ENCODE measurements around the gene GPC4.
"Not testable (repeated sequence)": the region's sequence is repeated elsewhere in the genome, so short reads cannot be mapped to it uniquely, and the experiment has no call there.

The GPC4 gene

DNA sequence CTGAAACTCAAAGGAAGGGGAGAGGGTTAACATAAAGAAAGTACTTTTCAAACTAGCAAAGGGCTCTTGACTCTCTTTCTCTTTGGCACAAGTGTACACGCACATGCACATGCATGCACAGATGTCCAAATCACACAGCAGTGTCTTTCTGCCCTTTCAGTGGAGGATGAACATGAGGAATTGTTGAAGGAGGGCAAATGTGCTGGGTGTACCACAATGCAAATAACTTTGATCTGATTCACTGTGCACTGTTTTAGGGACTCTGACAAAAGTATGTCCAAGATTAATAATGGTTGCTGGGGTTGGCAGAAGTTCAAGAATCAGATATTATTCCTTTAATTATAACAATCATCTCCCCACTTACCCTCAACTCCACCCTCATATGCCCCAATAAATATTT lies 93.8 kb downstream of the GPC4 start:
- Mint-ChIP-seq H3K27ac (no peak overlapping the region), H3K27me3 (no peaks in the 10 kb centered on the region), H3K4me1 (ENCODE audit: low read depth) (no peaks in the 10 kb centered on the region), H3K36me3 (ENCODE audit: low read depth) (no peaks in the 10 kb centered on the region), H3K9me3 (no peaks in the 10 kb centered on the region), H3K4me3 (no peak overlapping the region)

DNA sequence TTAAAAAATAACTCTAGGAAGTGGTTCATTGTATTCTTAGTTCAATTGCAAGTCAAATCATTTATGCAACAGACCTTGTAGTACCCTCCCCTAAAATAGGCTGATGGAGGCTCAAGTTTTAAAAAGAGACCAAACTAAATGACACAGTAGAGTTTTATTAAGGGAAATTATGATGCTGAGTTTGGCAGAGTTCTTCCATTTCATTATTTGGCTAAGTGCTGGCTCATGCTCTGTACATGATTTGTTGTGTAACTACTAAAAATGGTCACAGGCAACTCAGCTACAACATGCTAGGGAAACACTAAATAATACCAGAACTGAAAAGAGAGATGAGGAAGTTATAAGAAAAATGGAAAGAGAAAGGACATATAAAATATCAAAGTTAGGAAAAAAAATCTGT lies 101.0 kb downstream of the GPC4 start:
- Mint-ChIP-seq H3K27ac (no peak overlapping the region), H3K4me3 (no peak overlapping the region), H3K36me3 (ENCODE audit: low read depth) (no peaks in the 10 kb centered on the region), H3K9me3 (no peaks in the 10 kb centered on the region), H3K4me1 (ENCODE audit: low read depth) (no peaks in the 10 kb centered on the region), H3K27me3 (peaks cover 10% of the 10 kb centered on the region)

DNA sequence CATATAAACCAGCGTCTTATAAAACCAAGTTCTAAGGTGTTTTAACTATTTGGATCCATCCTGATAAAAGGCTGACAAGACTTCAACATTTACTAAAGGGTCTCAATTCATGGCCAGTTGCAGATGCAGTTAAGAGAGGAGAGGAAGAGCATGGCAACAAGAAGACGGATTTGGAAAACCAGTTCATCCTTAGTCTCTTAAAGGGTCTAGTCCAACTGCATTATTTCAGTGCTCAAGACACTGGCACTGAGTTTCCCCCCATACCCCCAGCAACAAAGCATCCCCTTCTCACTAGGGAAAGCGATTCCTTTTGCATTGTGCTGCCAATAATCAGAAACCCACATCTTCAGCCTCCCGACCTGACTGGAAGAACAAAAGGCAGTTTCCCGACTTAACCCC lies 106.8 kb downstream of the GPC4 start:
- Mint-ChIP-seq H3K36me3 (ENCODE audit: low read depth) (no peaks in the 10 kb centered on the region), H3K27me3 (peaks cover 10% of the 10 kb centered on the region), H3K4me3 (no peak overlapping the region), H3K9me3 (no peaks in the 10 kb centered on the region), H3K4me1 (ENCODE audit: low read depth) (no peaks in the 10 kb centered on the region), H3K27ac (no peak overlapping the region)

DNA sequence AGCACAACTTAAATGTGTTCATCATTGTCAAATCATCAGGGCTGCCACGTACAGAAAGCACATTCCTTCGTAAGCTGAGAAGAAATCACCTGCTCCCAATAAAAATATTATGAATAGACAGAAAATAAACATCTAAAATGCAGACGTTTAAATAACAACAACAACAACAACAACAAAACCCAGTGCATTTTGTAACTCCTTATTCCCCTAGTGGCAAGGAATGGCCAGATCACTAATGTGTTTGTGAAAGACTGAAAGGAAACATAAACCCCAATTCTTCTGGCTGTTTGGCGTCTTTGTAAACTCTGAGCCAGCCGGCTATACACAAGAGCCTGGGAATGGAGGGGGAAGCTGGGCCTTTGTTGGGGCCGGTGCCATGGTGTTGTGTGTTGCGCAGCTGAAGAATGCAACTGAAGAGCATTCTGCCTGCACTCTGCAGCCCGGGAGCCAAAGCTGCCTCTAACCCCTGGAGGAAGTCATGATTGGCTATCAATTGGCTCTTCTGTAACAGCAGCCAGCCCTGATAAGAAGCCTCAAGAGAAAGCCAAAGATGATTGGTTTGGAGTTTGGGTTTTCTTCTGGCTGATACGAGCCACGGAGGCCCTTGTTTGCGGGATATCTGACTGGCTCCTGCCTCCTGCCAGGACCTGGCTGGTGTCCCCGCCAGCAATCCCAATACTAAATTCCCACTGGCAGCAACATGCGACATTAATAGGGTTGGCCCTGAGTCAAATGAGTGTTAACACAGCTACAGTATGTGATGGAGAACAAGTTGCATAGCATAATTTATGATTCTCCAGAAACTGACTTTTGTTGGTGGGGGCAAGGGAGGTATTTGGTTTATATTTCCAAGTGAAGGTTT lies 107.4 kb downstream of the GPC4 start:
- H3K27ac Mint-ChIP-seq: no peak overlapping the region
- peaks cover 10% of the 10 kb centered on the region for H3K27me3 Mint-ChIP-seq
- H3K36me3 Mint-ChIP-seq (ENCODE audit: low read depth): no peaks in the 10 kb centered on the region
- no peaks in the 10 kb centered on the region for H3K9me3 Mint-ChIP-seq
- no peak overlapping the region for H3K4me3 Mint-ChIP-seq
- no peaks in the 10 kb centered on the region for H3K4me1 Mint-ChIP-seq (ENCODE audit: low read depth)

DNA sequence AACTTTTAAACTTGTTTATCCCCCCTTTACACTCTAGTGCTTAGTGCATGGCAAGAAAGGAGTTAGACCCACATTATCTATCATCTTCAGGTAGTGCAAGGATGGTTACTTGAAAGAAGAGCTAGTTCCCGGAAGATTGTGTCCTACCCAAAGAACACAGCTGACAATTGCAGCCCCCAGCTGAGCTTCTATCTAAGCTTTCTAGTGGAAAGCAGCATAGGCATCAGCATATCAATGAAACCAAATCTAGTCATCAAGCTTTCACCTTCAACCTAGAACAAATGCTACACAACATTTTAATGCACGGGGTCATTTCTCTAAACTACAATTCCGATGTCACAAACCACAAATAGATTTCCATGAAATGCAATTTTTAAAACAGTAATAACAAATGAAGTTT lies 108.2 kb downstream of the GPC4 start:
- H3K4me1 Mint-ChIP-seq (ENCODE audit: low read depth): no peaks in the 10 kb centered on the region
- no peaks in the 10 kb centered on the region for H3K9me3 Mint-ChIP-seq
- H3K27ac Mint-ChIP-seq: no peak overlapping the region
- no peaks in the 10 kb centered on the region for H3K36me3 Mint-ChIP-seq (ENCODE audit: low read depth)
- H3K27me3 Mint-ChIP-seq: peaks cover 10% of the 10 kb centered on the region
- no peak overlapping the region for H3K4me3 Mint-ChIP-seq

- no peak overlapping the region for H3K27ac Mint-ChIP-seq
- no peaks in the 10 kb centered on the region for H3K4me1 Mint-ChIP-seq (ENCODE audit: low read depth)
- H3K9me3 Mint-ChIP-seq: no peaks in the 10 kb centered on the region
Measured at GRCh38 chrX:133306316-133306715, 109.0 kb downstream of the GPC4 start.

GRCh38 chrX:133305348-133305747 lies 109.9 kb downstream of the GPC4 start:
- Mint-ChIP-seq H3K4me3 (no peak overlapping the region), H3K27me3 (peaks cover 6% of the 10 kb centered on the region), H3K4me1 (ENCODE audit: low read depth) (no peaks in the 10 kb centered on the region), H3K9me3 (no peaks in the 10 kb centered on the region), H3K27ac (no peak overlapping the region), H3K36me3 (ENCODE audit: low read depth) (no peaks in the 10 kb centered on the region)

More at GRCh38 chrX:133306316-133306715, 109.0 kb downstream of the GPC4 start:
- H3K36me3 Mint-ChIP-seq (ENCODE audit: low read depth): no peaks in the 10 kb centered on the region
- H3K27me3 Mint-ChIP-seq: peaks cover 9% of the 10 kb centered on the region
- no peak overlapping the region for H3K4me3 Mint-ChIP-seq

DNA sequence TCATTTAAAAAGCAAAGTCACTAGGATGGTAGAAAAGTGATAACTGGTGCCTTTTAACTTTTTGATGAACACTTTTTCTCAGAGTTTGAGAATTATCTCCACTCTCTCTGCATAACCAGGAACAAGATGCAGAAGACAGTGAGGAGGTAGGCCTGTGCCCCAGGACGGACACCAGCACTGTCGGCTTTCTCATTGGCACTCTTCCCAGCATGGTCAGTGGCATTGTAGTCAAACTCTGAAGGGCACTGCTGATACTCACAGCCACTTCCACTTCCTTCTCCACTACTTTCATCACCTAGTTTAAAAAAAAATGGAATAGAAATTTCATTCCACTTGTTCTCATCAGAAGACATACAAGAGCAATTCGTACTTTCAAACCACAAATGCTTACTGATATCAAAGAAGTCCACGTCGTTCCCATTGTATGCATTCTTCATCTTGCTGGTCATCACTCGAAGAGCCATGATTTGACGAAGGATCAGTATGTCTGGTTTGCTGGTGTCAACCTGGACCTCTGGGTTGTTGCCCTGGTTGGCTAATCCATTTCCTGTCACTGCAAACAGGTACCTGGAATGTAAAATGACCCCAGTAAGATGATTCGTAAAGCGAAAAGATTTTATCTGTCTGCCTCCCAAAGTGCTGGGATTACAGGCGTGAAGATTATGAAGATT lies 112.4 kb downstream of the GPC4 start:
- H3K9me3 Mint-ChIP-seq: no peaks in the 10 kb centered on the region
- H3K27me3 Mint-ChIP-seq: no peaks in the 10 kb centered on the region
- H3K4me1 Mint-ChIP-seq (ENCODE audit: low read depth): no peaks in the 10 kb centered on the region
- no peak overlapping the region for H3K4me3 Mint-ChIP-seq
- no peak overlapping the region for H3K27ac Mint-ChIP-seq
- H3K36me3 Mint-ChIP-seq (ENCODE audit: low read depth): no peaks in the 10 kb centered on the region

DNA sequence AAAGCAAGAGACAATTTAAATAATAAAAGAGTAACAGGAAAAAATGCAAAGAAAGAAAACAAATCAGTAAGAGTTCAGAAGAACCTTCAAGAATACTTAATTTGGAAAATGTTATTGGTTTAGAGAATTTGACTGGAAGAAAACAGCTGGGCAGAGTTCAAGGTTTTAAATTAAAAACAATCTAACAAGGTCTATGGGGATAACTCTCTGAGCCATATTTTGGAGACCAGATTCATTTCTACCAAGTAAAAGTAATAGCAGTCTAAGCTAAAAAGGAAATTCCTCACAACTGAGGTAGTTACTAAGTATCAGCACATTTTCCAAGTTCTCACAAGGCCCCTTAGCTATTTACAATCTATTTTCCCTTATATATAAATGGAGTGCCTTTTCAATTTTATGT lies 114.7 kb downstream of the GPC4 start:
- no peaks in the 10 kb centered on the region for H3K9me3 Mint-ChIP-seq
- no peaks in the 10 kb centered on the region for H3K27me3 Mint-ChIP-seq
- H3K36me3 Mint-ChIP-seq (ENCODE audit: low read depth): no peaks in the 10 kb centered on the region
- no peak overlapping the region for H3K4me3 Mint-ChIP-seq
- H3K27ac Mint-ChIP-seq: no peak overlapping the region
- H3K4me1 Mint-ChIP-seq (ENCODE audit: low read depth): no peaks in the 10 kb centered on the region

GRCh38 chrX:133297284-133297683 lies 118.0 kb downstream of the GPC4 start:
- no peak overlapping the region for H3K4me3 Mint-ChIP-seq
- H3K9me3 Mint-ChIP-seq: no peaks in the 10 kb centered on the region
- H3K27ac Mint-ChIP-seq: no peak overlapping the region
- no peaks in the 10 kb centered on the region for H3K27me3 Mint-ChIP-seq
- no peaks in the 10 kb centered on the region for H3K36me3 Mint-ChIP-seq (ENCODE audit: low read depth)
- H3K4me1 Mint-ChIP-seq (ENCODE audit: low read depth): no peaks in the 10 kb centered on the region

DNA sequence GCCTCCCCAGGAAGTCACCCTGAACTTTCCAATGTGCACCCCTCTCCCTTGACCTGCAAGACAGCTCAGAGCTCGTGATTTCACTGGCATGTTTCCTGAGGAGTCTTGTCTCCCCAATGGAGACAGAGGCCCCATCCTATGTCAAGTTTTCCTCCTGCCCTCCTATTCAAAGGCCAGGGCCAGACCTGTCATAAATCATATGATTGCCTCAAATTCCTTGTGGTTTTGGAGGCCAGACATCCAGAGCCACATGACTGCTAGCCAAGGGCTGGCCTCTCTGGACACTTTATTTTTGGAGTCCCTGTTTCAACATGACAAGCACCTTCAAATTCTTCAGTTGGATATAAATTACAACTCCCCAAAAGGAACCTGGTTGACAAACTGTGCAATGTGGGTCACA lies 121.2 kb downstream of the GPC4 start:
- Mint-ChIP-seq H3K9me3 (no peaks in the 10 kb centered on the region), H3K27me3 (no peaks in the 10 kb centered on the region), H3K4me1 (ENCODE audit: low read depth) (no peaks in the 10 kb centered on the region), H3K4me3 (no peak overlapping the region), H3K36me3 (ENCODE audit: low read depth) (no peaks in the 10 kb centered on the region), H3K27ac (no peak overlapping the region)

DNA sequence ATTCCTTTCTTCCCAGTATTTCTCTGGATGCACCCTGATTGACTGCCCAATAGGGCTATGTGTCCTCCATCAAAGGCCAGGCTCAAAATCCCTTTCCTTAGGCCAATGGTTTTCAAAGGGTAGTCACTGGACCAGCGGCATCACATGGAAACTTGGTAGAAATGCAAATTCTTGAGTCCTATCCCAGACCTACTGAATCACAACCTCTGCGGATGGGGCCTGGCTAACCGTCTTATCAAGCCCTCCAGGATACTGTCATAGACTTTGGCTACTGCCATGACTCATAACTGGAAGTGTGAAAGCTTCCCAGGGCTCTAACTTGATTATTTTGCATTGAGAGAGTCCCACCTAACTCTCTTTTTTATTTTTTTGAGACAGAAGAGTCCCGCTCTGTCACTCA lies 125.2 kb downstream of the GPC4 start:
- no peaks in the 10 kb centered on the region for H3K27me3 Mint-ChIP-seq
- no peak overlapping the region for H3K4me3 Mint-ChIP-seq
- no peaks in the 10 kb centered on the region for H3K36me3 Mint-ChIP-seq (ENCODE audit: low read depth)
- H3K4me1 Mint-ChIP-seq (ENCODE audit: low read depth): no peaks in the 10 kb centered on the region
- no peak overlapping the region for H3K27ac Mint-ChIP-seq
- H3K9me3 Mint-ChIP-seq: no peaks in the 10 kb centered on the region

GRCh38 chrX:133287860-133288259 lies 127.4 kb downstream of the GPC4 start:
- Mint-ChIP-seq H3K27ac (no peak overlapping the region), H3K36me3 (ENCODE audit: low read depth) (no peaks in the 10 kb centered on the region), H3K4me1 (ENCODE audit: low read depth) (no peaks in the 10 kb centered on the region), H3K27me3 (no peaks in the 10 kb centered on the region), H3K4me3 (no peak overlapping the region), H3K9me3 (no peaks in the 10 kb centered on the region)

DNA sequence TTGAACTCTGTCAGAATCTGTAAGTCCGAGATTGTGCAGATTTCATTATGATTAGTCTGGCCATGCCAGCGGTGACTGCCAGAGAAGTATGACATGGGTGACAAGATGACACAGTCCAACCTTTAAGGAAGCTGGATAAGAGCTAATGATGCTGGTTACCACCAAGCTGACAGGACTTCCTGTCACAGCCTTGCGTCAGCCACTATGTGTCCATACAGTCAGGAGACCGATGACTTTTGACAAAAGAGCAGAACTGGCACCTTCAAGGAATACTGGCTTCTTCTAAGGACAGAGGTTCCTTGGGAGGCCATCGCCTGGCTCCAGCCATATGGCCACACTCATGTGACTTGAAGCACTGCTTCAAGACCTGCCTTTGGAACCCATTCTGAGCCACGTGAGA lies 129.9 kb downstream of the GPC4 start:
- H3K36me3 Mint-ChIP-seq (ENCODE audit: low read depth): no peaks in the 10 kb centered on the region
- H3K27me3 Mint-ChIP-seq: no peaks in the 10 kb centered on the region
- H3K27ac Mint-ChIP-seq: no peak overlapping the region
- no peaks in the 10 kb centered on the region for H3K4me1 Mint-ChIP-seq (ENCODE audit: low read depth)
- H3K4me3 Mint-ChIP-seq: no peak overlapping the region
- H3K9me3 Mint-ChIP-seq: peaks cover 5% of the 10 kb centered on the region

- H3K4me1 Mint-ChIP-seq (ENCODE audit: low read depth); H3K36me3 Mint-ChIP-seq (ENCODE audit: low read depth); H3K27me3 Mint-ChIP-seq; H3K27ac Mint-ChIP-seq; H3K4me3 Mint-ChIP-seq; H3K9me3 Mint-ChIP-seq: not testable (repeated sequence)
Measured at GRCh38 chrX:133279112-133279730, 136.1 kb downstream of the GPC4 start.
